MM.1S (cell line): Measurements from ENCODE around the gene ELP2.
"Not testable (repeated sequence)": the region's sequence is repeated elsewhere in the genome, so short reads cannot be mapped to it uniquely, and the experiment has no call there.

Experiments
- DNase-seq: peaks from one replicate; pipeline ENCODE4 v3.0.0-alpha.2; 2015
- H2AFZ ChIP-seq: fragments of 300-600 bp; sonication (generic); 2 replicates; pipeline ENCODE4 v1.6.0; 2016; ENCODE audit warnings: antibody characterized with exemption, low read length
- H3F3A ChIP-seq: fragments of 300-600 bp; sonication (generic); 2 replicates; pipeline ENCODE4 v1.6.1; 2016; ENCODE audit warnings: mild to moderate bottlenecking, antibody characterized with exemption, low read length, moderate library complexity, mixed read lengths; ENCODE audit not compliant: insufficient read depth
- H3K27ac ChIP-seq: fragments of 300-600 bp; sonication (generic); 2 replicates; pipeline ENCODE4 v1.5.1; 2016; ENCODE audit warnings: mild to moderate bottlenecking, low read length
- H3K27me3 ChIP-seq: fragments of 300-600 bp; sonication (generic); replicated peaks from 2 replicates; pipeline ENCODE4 v1.6.0; 2016; ENCODE audit warnings: low read length; ENCODE audit not compliant: insufficient read depth
- H3K36me3 ChIP-seq: fragments of 300-600 bp; sonication (generic); replicated peaks from 2 replicates; pipeline ENCODE4 v1.6.1; 2016; ENCODE audit warnings: mild to moderate bottlenecking, low read length, mixed read lengths; ENCODE audit not compliant: insufficient read depth
- H3K4me1 ChIP-seq: fragments of 300-600 bp; sonication (generic); 2 replicates; pipeline ENCODE4 v1.6.1; 2016; ENCODE audit warnings: low read length, mixed read lengths
- H3K4me2 ChIP-seq: fragments of 300-600 bp; sonication (generic); 2 replicates; pipeline ENCODE4 v1.6.0; 2016; ENCODE audit warnings: low read depth, low read length
- H3K4me3 ChIP-seq: fragments of 300-600 bp; sonication (generic); 2 replicates; pipeline ENCODE4 v1.5.1; 2016; ENCODE audit warnings: low read length, mixed read lengths
- H3K79me2 ChIP-seq: fragments of 300-600 bp; sonication (generic); 2 replicates; pipeline ENCODE4 v1.6.1; 2016; ENCODE audit warnings: mixed run types, low read length, mixed read lengths
- H3K9ac ChIP-seq: fragments of 300-600 bp; sonication (generic); 2 replicates; pipeline ENCODE4 v1.6.1; 2016; ENCODE audit warnings: low read length, mixed read lengths
- H3K9me2 ChIP-seq: fragments of 300-600 bp; sonication (generic); replicated peaks from 2 replicates; pipeline ENCODE4 v1.6.1; 2016; ENCODE audit warnings: mild to moderate bottlenecking, low read length, mixed read lengths; ENCODE audit not compliant: insufficient read depth
- H3K9me3 ChIP-seq: fragments of 300-600 bp; sonication (generic); replicated peaks from 2 replicates; pipeline ENCODE4 v1.6.1; 2016; ENCODE audit warnings: mild to moderate bottlenecking, low read length, mixed read lengths; ENCODE audit not compliant: insufficient read depth
- H4K20me1 ChIP-seq: fragments of 300-600 bp; sonication (generic); 2 replicates; pipeline ENCODE4 v1.6.1; 2016; ENCODE audit warnings: mild to moderate bottlenecking, low read length, moderate library complexity, mixed read lengths; ENCODE audit not compliant: insufficient read depth
- EZH2 ChIP-seq: fragments of 300-600 bp; sonication (generic); optimal IDR thresholded peaks from 2 replicates; pipeline ENCODE3; 2017; ENCODE audit warnings: low read depth, mild to moderate bottlenecking, antibody characterized with exemption, low read length, mixed read lengths
- EZH2phosphoT487 ChIP-seq: fragments of 300-600 bp; sonication (generic); IDR thresholded peaks from 2 replicates; pipeline ENCODE4 v1.6.1; 2018; ENCODE audit warnings: antibody characterized with exemption, low read length
- TF ChIP-seq, protein P1 (sequence below): fragments of 300-600 bp; sonication (generic); IDR thresholded peaks from 2 replicates; pipeline ENCODE4 v1.5.1; 2016; ENCODE audit warnings: antibody characterized with exemption, low read length, mixed read lengths

The ELP2 gene

DNA sequence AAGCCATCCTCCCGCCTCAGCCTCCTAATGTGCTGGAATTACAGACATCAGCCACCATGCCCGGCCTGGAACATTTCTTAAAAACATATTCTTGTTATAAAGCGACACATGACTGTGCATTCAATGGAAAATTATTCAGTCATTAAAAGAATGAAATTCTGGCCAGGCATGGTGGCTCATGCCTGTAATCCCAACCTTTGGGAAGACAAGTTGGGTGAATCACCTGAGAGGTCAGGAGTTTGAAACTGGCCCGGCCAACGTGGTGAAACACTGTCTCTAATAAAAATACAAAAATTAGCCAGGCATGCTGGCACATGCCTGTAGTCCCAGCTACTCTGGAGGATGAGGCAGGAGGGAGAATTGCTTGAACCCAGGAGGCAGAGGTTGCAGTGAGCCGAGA lies 40.7 kb upstream of the ELP2 start:
- Histone ChIP-seq H2AFZ (no peak overlapping the region), H3K79me2 (no peaks in the 10 kb centered on the region), H3K27me3 (no peaks in the 10 kb centered on the region), H3K4me2 (no peak overlapping the region), H3K9me2 (no peaks in the 10 kb centered on the region), H3K9ac (no peak overlapping the region), H3K4me3 (no peak overlapping the region), H3K4me1 (no peaks in the 10 kb centered on the region), H3F3A (no peaks in the 10 kb centered on the region), H3K36me3 (no peaks in the 10 kb centered on the region), H4K20me1 (no peaks in the 10 kb centered on the region), H3K9me3 (no peaks in the 10 kb centered on the region), H3K27ac (no peak overlapping the region)
- TF ChIP-seq EZH2: no peak
- no peak for TF ChIP-seq EZH2phosphoT487
- TF ChIP-seq, protein P1, sequence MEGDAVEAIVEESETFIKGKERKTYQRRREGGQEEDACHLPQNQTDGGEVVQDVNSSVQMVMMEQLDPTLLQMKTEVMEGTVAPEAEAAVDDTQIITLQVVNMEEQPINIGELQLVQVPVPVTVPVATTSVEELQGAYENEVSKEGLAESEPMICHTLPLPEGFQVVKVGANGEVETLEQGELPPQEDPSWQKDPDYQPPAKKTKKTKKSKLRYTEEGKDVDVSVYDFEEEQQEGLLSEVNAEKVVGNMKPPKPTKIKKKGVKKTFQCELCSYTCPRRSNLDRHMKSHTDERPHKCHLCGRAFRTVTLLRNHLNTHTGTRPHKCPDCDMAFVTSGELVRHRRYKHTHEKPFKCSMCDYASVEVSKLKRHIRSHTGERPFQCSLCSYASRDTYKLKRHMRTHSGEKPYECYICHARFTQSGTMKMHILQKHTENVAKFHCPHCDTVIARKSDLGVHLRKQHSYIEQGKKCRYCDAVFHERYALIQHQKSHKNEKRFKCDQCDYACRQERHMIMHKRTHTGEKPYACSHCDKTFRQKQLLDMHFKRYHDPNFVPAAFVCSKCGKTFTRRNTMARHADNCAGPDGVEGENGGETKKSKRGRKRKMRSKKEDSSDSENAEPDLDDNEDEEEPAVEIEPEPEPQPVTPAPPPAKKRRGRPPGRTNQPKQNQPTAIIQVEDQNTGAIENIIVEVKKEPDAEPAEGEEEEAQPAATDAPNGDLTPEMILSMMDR: no peak
- no peak for DNase-seq

DNA sequence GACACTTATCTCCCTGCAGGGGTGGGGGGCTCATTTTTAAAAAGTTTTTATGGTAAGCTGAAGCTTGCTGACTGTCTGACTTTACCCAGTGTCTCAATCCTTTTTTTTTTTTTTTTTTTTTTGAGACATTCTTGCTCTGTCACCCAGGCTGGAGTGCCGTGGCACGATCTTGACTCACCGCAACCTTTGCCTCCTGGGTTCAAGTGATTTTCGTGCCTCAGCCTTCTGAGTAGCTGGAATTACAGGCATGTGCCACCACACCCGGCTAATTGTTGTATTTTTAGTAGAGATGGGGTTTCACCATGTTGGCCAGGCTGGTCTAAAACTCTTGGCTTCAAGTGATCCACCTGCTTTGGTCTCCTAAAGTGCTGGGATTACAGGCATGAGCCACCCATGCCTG lies 37.6 kb upstream of the ELP2 start:
- not testable (repeated sequence) for H3K4me1 ChIP-seq, DNase-seq, H3K4me2 ChIP-seq

DNA sequence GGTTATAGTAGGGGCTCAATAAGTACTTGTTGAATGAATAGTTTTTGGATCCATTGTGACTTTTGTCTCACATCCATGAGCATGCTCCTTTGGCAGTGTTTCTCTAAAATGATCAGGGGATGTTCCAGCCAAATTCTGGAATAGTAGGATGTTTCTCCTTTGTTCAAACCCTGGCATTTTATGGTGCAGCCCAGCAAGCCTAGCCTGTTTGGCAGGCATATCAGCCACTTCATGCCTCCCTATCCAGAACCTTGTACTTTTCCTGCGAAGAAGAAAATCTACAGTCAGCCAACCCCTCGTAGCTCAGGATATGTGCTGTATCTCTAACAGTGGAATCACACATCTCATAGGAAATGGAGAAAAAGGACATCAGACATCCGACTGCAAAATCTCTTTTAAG lies 35.3 kb upstream of the ELP2 start:
- no peak for DNase-seq
- no peak overlapping the region for H3K4me2 ChIP-seq
- H3K9me3 ChIP-seq: no peaks in the 10 kb centered on the region
- no peak overlapping the region for H3K4me3 ChIP-seq
- TF ChIP-seq, protein P1: no peak
- TF ChIP-seq EZH2 (no peak), EZH2phosphoT487 (no peak)
- no peaks in the 10 kb centered on the region for H3K27me3 ChIP-seq
- H3K9ac ChIP-seq: no peak overlapping the region
- no peaks in the 10 kb centered on the region for H4K20me1 ChIP-seq
- no peaks in the 10 kb centered on the region for H3K36me3 ChIP-seq
- no peaks in the 10 kb centered on the region for H3F3A ChIP-seq
- H2AFZ ChIP-seq: no peak overlapping the region
- H3K79me2 ChIP-seq: no peaks in the 10 kb centered on the region
- no peaks in the 10 kb centered on the region for H3K9me2 ChIP-seq
- no peak overlapping the region for H3K27ac ChIP-seq
- H3K4me1 ChIP-seq: no peaks in the 10 kb centered on the region

More for the DNA sequence above, 37.6 kb upstream of the ELP2 start:
- H3K9me3 ChIP-seq, H2AFZ ChIP-seq, H3K27ac ChIP-seq, H4K20me1 ChIP-seq, H3K36me3 ChIP-seq, H3K9ac ChIP-seq, H3K4me3 ChIP-seq, H3K27me3 ChIP-seq, H3F3A ChIP-seq, H3K79me2 ChIP-seq, H3K9me2 ChIP-seq: not testable (repeated sequence)

DNA sequence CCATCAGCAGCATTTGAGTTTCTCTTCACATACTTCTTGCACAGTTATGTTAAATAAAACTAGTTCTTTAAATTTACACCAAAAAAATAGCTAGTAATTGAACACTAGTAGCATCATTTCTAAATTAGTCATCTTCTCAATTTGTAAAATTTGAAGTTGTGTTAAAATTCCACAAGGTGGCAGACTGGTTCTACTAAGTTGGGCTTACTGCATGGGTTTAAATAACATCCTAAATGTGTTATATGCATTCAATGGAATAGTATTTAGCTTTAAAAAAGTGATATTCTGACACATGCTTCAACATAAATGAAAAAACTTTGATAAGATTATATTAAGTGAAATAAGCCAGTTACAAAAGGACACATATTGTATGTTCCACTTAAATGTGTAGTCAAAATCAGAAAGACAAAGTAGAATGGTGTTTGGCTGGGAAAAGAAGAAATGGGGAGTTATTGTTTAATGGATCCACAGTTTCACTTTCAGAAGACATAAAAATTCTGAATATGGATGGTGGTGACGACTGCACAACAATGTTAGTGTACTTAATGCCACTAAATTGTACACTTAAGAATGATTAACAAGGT lies 33.7 kb upstream of the ELP2 start:
- no peaks in the 10 kb centered on the region for H3K9me3 ChIP-seq
- peak; percentile 62 for DNase-seq
- TF ChIP-seq EZH2 (no peak), EZH2phosphoT487 (no peak)
- TF ChIP-seq, protein P1: peak; percentile 62
- no peaks in the 10 kb centered on the region for H3K9me2 ChIP-seq
- no peak overlapping the region for H3K27ac ChIP-seq
- no peak overlapping the region for H3K9ac ChIP-seq
- H2AFZ ChIP-seq: no peak overlapping the region
- H3K79me2 ChIP-seq: no peaks in the 10 kb centered on the region
- H3K36me3 ChIP-seq: no peaks in the 10 kb centered on the region
- no peak overlapping the region for H3K4me2 ChIP-seq
- H4K20me1 ChIP-seq: no peaks in the 10 kb centered on the region
- no peaks in the 10 kb centered on the region for H3K27me3 ChIP-seq
- H3K4me3 ChIP-seq: no peak overlapping the region
- no peaks in the 10 kb centered on the region for H3F3A ChIP-seq
- H3K4me1 ChIP-seq: no peaks in the 10 kb centered on the region
